ENCODE measurements around the gene WDSUB1. TPM values are rescaled to one million over a fixed set of nuclear protein-coding genes. Genes with fewer than 3 reads are reported as not detected.

The WDSUB1 gene
- total RNA-seq, 1 experiment from 2014 or later = 7.7 TPM

DNA sequence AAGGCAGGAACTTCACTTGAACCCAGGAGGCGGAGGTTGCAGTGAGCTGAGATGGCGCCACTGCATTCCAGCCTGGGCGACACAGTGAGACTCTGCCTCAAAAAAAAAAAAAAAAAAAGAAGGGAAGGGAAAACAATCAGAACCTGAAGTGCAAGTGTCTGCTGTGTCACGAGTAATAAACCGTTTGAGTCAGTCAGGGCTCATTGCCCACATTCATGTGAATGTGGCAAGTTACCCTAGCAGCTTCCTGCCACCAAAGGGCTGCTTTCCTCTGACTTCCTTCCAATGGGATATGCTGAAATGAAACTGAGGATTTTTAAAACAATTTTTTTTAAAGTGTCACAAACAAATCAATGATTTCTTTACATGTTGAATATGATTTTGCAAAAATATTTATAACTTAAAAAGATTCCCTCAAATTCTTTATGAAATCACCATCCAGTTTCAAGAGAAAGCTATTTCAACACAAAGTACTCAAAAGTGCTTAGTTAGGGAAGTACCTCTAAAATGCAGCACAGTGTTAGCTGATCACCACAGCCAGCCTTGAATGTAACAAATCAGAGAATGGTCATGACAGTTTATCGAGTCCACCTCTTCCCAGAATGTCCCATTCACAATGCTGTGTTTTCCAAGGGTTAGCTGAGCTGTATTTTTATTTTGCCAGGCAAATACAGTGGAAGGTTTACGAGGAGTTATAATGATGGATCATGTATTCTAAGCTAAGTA, 36.4 kb downstream of the WDSUB1 start:
- peak; percentile 86 for ATAC-seq
- Histone ChIP-seq H3K4me1 (ENCODE audit: control insufficient read depth, insufficient read depth, low read length) (peaks cover 14% of the 10 kb centered on the region; the same call in 1 of the 2 replicates), H3K9me3 (ENCODE audit: control insufficient read depth, insufficient read depth, low read depth, low read length) (no peaks in the 10 kb centered on the region), H3K36me3 (ENCODE audit: control insufficient read depth, insufficient read depth, low read length) (no peaks in the 10 kb centered on the region), H3K27me3 (ENCODE audit: control insufficient read depth, insufficient read depth, low read length) (no peaks in the 10 kb centered on the region), H3K4me3 (ENCODE audit: low read depth in 2 of 2, low read length in 2 of 2) (no peak overlapping the region), H3K27ac (ENCODE audit: low read length) (peak overlapping the region; percentile 72)
- ChIA-PET POLR2A (interaction anchor here (0.6 kb wide), 2 partner anchors 15 to 160 kb away, joined by 3 to 5 read pairs; no protein-coding TSS in a partner anchor), CTCF (interaction anchor here (0.6 kb wide), 1 partner anchor 365 kb away, joined by 3 read pairs; no protein-coding TSS in a partner anchor)
- intact Hi-C loops (cut with micrococcal nuclease; ENCODE audit: unreplicated experiment) (no loop called here), in situ Hi-C loops (cut with HindIII; ENCODE audit: low pct_unique_long_range_greater_than_20kb, low sequenced_read_pairs) (no loop called here)
- peak; percentile 71 for DNase-seq (ENCODE audit: low read depth, low spot score)
- TF ChIP-seq, protein P1, sequence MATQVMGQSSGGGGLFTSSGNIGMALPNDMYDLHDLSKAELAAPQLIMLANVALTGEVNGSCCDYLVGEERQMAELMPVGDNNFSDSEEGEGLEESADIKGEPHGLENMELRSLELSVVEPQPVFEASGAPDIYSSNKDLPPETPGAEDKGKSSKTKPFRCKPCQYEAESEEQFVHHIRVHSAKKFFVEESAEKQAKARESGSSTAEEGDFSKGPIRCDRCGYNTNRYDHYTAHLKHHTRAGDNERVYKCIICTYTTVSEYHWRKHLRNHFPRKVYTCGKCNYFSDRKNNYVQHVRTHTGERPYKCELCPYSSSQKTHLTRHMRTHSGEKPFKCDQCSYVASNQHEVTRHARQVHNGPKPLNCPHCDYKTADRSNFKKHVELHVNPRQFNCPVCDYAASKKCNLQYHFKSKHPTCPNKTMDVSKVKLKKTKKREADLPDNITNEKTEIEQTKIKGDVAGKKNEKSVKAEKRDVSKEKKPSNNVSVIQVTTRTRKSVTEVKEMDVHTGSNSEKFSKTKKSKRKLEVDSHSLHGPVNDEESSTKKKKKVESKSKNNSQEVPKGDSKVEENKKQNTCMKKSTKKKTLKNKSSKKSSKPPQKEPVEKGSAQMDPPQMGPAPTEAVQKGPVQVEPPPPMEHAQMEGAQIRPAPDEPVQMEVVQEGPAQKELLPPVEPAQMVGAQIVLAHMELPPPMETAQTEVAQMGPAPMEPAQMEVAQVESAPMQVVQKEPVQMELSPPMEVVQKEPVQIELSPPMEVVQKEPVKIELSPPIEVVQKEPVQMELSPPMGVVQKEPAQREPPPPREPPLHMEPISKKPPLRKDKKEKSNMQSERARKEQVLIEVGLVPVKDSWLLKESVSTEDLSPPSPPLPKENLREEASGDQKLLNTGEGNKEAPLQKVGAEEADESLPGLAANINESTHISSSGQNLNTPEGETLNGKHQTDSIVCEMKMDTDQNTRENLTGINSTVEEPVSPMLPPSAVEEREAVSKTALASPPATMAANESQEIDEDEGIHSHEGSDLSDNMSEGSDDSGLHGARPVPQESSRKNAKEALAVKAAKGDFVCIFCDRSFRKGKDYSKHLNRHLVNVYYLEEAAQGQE (IDR thresholded peaks at IDR 0.05; ENCODE audit: insufficient read depth in 1 of 2, low read depth in 2 of 2, low read length in 1 of 2) = no peak
- TF ChIP-seq POLR2AphosphoS5 (IDR thresholded peaks at IDR 0.05; ENCODE audit: low read depth, low read length) (peak; percentile 22; the same call in 1 of the 2 replicates), TCF7L2 (IDR thresholded peaks at IDR 0.05; ENCODE audit: low read depth, low read length) (no peak)
- TF ChIP-seq, protein P2, sequence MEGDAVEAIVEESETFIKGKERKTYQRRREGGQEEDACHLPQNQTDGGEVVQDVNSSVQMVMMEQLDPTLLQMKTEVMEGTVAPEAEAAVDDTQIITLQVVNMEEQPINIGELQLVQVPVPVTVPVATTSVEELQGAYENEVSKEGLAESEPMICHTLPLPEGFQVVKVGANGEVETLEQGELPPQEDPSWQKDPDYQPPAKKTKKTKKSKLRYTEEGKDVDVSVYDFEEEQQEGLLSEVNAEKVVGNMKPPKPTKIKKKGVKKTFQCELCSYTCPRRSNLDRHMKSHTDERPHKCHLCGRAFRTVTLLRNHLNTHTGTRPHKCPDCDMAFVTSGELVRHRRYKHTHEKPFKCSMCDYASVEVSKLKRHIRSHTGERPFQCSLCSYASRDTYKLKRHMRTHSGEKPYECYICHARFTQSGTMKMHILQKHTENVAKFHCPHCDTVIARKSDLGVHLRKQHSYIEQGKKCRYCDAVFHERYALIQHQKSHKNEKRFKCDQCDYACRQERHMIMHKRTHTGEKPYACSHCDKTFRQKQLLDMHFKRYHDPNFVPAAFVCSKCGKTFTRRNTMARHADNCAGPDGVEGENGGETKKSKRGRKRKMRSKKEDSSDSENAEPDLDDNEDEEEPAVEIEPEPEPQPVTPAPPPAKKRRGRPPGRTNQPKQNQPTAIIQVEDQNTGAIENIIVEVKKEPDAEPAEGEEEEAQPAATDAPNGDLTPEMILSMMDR (IDR thresholded peaks at IDR 0.05) = no peak
- no TSS peak for BruUV-seq (replicated peaks)

DNA sequence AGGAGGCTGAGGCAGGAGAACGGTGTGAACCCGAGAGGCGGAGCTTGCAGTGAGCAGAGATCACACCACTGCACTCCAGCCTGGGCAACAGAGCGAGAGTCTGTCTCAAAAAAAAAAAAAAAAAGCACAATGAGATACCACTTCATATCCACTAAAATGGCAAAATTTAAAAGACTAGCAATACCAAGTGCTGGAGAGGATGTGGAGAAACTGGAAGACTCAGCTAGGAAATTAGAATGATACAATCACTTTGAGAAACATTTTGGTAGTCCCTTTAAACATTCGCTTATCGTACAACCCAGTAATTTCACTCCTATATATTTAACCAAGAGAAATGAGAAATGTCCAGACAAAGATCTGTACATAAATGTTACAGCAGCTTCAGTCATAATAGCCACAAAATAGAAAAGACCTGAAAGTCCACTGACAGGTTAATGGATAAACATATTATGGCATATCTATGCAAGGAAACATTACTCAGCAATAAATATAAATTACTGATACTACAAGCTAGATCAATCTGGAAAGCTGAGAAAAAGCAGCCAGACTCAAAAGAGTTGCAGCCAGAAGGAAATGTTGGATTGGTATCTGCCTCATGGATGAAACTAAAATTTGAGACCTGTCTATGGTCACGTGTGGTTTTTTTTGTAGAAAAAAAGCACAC, 40.0 kb downstream of the WDSUB1 start:
- Histone ChIP-seq H3K4me3 (ENCODE audit: low read depth in 2 of 2, low read length in 2 of 2) (no peak overlapping the region), H3K27ac (ENCODE audit: low read length) (no peak overlapping the region), H3K27me3 (ENCODE audit: control insufficient read depth, insufficient read depth, low read length) (no peaks in the 10 kb centered on the region), H3K9me3 (ENCODE audit: control insufficient read depth, insufficient read depth, low read depth, low read length) (no peaks in the 10 kb centered on the region), H3K4me1 (ENCODE audit: control insufficient read depth, insufficient read depth, low read length) (peaks cover 18% of the 10 kb centered on the region; the same call in 1 of the 2 replicates), H3K36me3 (ENCODE audit: control insufficient read depth, insufficient read depth, low read length) (no peaks in the 10 kb centered on the region)
- TF ChIP-seq SIN3A (IDR thresholded peaks at IDR 0.05; ENCODE audit: borderline replicate concordance, insufficient read depth, low read depth, low read length) (no peak), POLR2AphosphoS5 (IDR thresholded peaks at IDR 0.05; ENCODE audit: low read depth, low read length) (no peak), TCF7L2 (IDR thresholded peaks at IDR 0.05; ENCODE audit: low read depth, low read length) (no peak)
- TF ChIP-seq, protein P1 (IDR thresholded peaks at IDR 0.05; ENCODE audit: insufficient read depth in 1 of 2, low read depth in 2 of 2, low read length in 1 of 2) = no peak
- TF ChIP-seq, protein P2 (IDR thresholded peaks at IDR 0.05) = no peak
- intact Hi-C loops (cut with micrococcal nuclease; ENCODE audit: unreplicated experiment) (no loop called here), in situ Hi-C loops (cut with HindIII; ENCODE audit: low pct_unique_long_range_greater_than_20kb, low sequenced_read_pairs) (no loop called here)
- ChIA-PET CTCF (interaction anchor here (0.6 kb wide), 1 partner anchor 830 kb away, joined by 3 read pairs; no protein-coding TSS in a partner anchor), POLR2A (interaction anchor here (0.6 to 0.7 kb wide), 2 partner anchors 30 to 57 kb away, joined by 4 to 8 read pairs; no protein-coding TSS in a partner anchor)
- no TSS peak for BruUV-seq (replicated peaks)
- DNase-seq (ENCODE audit: low read depth, low spot score) (no peak), ATAC-seq (no peak)
